Activated CD4-positive, alpha-beta T cell treated with anti-CD3 and anti-CD28 coated beads, Interleukin-2, amount 10 ng/mL, durations not matched to agents 7 days and 5 days (primary cell): Measurements from ENCODE around the gene PTGFR. TPM values are rescaled to one million over a fixed set of nuclear protein-coding genes. Genes with fewer than 3 reads are reported as not detected.

Source experiments
- CTCF ChIA-PET: fragments of 350-600 bp; sonication (Branson Sonifier 250); formaldehyde crosslinking; loops from one replicate; lab custom pipeline; 2021; ENCODE audit warnings: antibody characterized with exemption; lab: Charles Lee
- POLR2A ChIA-PET: fragments of 350-600 bp; sonication (Branson Sonifier 250); formaldehyde crosslinking; loops from one replicate; lab custom pipeline; 2021; ENCODE audit warnings: antibody characterized with exemption; lab: Charles Lee
- DNase-seq: peaks from one replicate; pipeline ENCODE4 v3.0.0-alpha.2; 2020
- H3K27ac Mint-ChIP-seq: one replicate; pipeline ENCODE4 v1.8.0; 2021; ENCODE audit warnings: mild to moderate bottlenecking, moderate library complexity, mixed read lengths
- H3K27me3 Mint-ChIP-seq: one replicate; pipeline ENCODE4 v1.8.0; 2021; ENCODE audit warnings: mixed read lengths
- H3K36me3 Mint-ChIP-seq: one replicate; pipeline ENCODE4 v1.8.0; 2021; ENCODE audit warnings: low read depth, mixed read lengths
- H3K4me1 Mint-ChIP-seq: one replicate; pipeline ENCODE4 v1.8.0; 2021; ENCODE audit warnings: mixed read lengths
- H3K4me3 Mint-ChIP-seq: one replicate; pipeline ENCODE4 v1.8.0; 2021; ENCODE audit warnings: mild to moderate bottlenecking, moderate library complexity, mixed read lengths
- H3K9me3 Mint-ChIP-seq: one replicate; pipeline ENCODE4 v1.8.0; 2021; ENCODE audit warnings: mixed read lengths
- total RNA-seq, 2 experiments: library from RNA; stranded (reverse); gene quantifications; one replicate each; pipeline ENCODE4 v1.2.3, GENCODE V29; 2021

Gene PTGFR
- not detected for total RNA-seq

DNA sequence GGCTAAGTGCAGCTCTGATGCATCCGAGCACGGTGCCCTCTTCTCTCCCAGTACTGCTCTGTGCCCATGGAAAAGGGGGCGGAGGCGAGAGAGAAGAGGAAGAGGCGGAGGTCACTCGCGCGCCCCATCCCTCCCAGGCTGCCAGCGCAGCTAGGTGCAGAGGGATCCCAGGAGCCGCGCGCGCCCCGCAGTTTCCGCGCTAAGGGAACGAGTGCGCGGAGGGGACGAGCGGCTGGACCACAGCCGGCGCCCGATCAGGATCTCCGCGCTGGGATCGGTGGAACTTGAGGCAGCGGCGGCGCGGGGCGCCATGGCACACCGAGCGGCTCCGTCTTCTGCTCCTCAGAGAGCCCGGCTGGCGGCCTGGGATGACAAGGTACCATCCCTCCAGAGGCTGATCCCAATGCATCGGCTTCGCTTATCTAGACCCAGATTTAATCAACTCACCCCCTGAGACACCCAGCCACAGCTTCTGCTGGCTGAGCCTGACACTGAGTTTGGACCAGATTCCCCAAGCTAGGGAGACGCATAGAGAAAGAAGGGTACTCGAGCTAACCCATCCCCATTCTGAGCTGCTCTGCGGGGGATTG lies at the start of gene PTGFR:
PTGFR (plus strand) TSS at position 114 of the 590 bp plus-strand sequence. CDS start 1,770 bp downstream, outside the sequence.
- no peak within 1 kb of the TSS for H3K27ac Mint-ChIP-seq
- H3K4me3 Mint-ChIP-seq: peak within 1 kb of the TSS; percentile 10
- no peak for DNase-seq
- H3K36me3 Mint-ChIP-seq: no peaks in the 10 kb centered on the region
- CTCF ChIA-PET: no interaction called here
- peaks cover 4% of the 10 kb centered on the region for H3K4me1 Mint-ChIP-seq
- peaks cover 44% of the 10 kb centered on the region for H3K27me3 Mint-ChIP-seq
- no peaks in the 10 kb centered on the region for H3K9me3 Mint-ChIP-seq
- POLR2A ChIA-PET: no interaction called here

DNA sequence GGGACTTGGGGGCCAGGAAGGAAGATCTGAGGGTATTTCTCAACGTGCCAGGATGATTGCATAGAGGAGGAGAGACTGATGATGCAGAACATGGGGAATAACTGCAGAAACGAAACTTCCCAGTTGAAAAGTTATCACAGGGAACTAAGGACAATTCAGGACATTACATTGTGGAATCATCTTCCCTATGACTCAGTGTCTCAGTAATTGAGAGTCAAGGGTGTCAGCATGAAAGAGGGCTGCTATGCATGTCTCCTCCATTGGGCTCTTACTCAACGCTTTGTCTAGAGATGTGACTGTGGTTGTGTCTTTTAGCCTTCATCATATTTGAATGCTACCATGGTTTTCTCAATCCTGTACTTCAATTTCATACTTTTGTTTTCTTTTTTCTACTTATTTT lies 48.9 kb upstream of the PTGFR start:
- Mint-ChIP-seq H3K4me1 (no peaks in the 10 kb centered on the region), H3K27ac (no peak overlapping the region)

GRCh38 chr1:78447086-78447485 lies 43.7 kb upstream of the PTGFR start:
- no peak for DNase-seq
- ChIA-PET CTCF (no interaction called here), POLR2A (no interaction called here)
- H3K4me3 Mint-ChIP-seq: no peak overlapping the region
- H3K27ac Mint-ChIP-seq: no peak overlapping the region
- no peaks in the 10 kb centered on the region for H3K36me3 Mint-ChIP-seq
- H3K4me1 Mint-ChIP-seq: no peaks in the 10 kb centered on the region
- no peaks in the 10 kb centered on the region for H3K9me3 Mint-ChIP-seq
- no peaks in the 10 kb centered on the region for H3K27me3 Mint-ChIP-seq

More for the DNA sequence above, 48.9 kb upstream of the PTGFR start:
- Mint-ChIP-seq H3K27me3 (no peaks in the 10 kb centered on the region), H3K4me3 (no peak overlapping the region), H3K9me3 (peaks cover 7% of the 10 kb centered on the region), H3K36me3 (no peaks in the 10 kb centered on the region)
- POLR2A ChIA-PET: no interaction called here
- no peak for DNase-seq
- CTCF ChIA-PET: no interaction called here

GRCh38 chr1:78464449-78464891 lies 26.3 kb upstream of the PTGFR start:
- H3K4me3 Mint-ChIP-seq: no peak overlapping the region
- H3K27me3 Mint-ChIP-seq: no peaks in the 10 kb centered on the region
- H3K4me1 Mint-ChIP-seq: no peaks in the 10 kb centered on the region
- H3K9me3 Mint-ChIP-seq: peaks cover 2% of the 10 kb centered on the region
- DNase-seq: no peak
- no peak overlapping the region for H3K27ac Mint-ChIP-seq
- no peaks in the 10 kb centered on the region for H3K36me3 Mint-ChIP-seq
- POLR2A ChIA-PET: no interaction called here
- CTCF ChIA-PET: no interaction called here

DNA sequence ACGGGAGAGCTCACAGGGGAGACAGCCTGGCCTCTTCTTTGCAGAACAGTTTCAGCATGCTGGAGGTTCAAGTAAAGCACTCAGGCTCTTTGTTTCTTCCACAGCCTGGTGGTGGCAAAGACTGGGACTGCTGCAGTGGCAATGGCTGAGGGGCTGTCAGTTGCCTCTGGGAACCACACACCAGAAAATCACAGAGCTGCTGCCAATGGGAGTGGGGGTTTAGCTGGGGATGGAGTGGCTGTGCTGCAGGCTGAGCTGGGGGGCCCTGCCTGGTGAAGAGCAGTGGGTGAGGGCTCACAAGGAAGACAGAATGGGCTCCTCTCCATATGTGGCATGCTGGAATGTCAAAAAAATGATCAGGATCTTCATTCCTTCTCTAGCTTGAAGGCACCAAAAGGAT lies 25.6 kb upstream of the PTGFR start:
- Mint-ChIP-seq H3K9me3 (peaks cover 2% of the 10 kb centered on the region), H3K4me3 (no peak overlapping the region), H3K27me3 (no peaks in the 10 kb centered on the region), H3K4me1 (no peaks in the 10 kb centered on the region), H3K27ac (no peak overlapping the region), H3K36me3 (no peaks in the 10 kb centered on the region)
- no peak for DNase-seq
- ChIA-PET POLR2A (no interaction called here), CTCF (no interaction called here)

DNA sequence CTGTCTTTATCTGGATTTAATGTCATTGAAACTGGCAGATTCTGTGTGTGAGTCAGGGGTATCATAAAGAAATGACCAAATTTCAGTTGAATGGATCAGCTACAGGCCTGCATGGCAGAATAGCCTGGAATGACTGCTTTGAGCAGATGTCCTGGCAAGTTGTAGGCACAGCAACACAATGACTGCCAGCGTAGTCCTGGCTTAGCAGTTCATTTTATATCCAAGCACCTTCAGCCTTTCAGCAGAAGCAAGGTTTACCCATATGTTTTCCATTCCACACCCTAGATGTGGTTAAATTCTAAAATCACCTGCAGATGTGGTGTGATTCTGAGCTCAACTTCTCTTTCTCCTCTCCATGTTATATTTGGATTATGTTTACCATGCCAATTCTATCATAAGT lies 22.3 kb upstream of the PTGFR start:
- H3K9me3 Mint-ChIP-seq: peaks cover 2% of the 10 kb centered on the region
- no peaks in the 10 kb centered on the region for H3K27me3 Mint-ChIP-seq
- DNase-seq: no peak
- H3K4me1 Mint-ChIP-seq: no peaks in the 10 kb centered on the region
- POLR2A ChIA-PET: no interaction called here
- no peaks in the 10 kb centered on the region for H3K36me3 Mint-ChIP-seq
- no peak overlapping the region for H3K27ac Mint-ChIP-seq
- no peak overlapping the region for H3K4me3 Mint-ChIP-seq
- CTCF ChIA-PET: no interaction called here

- H3K4me3 Mint-ChIP-seq: no peak overlapping the region
- no peaks in the 10 kb centered on the region for H3K36me3 Mint-ChIP-seq
- ChIA-PET POLR2A (no interaction called here), CTCF (no interaction called here)
- no peak for DNase-seq
- H3K27ac Mint-ChIP-seq: no peak overlapping the region
- peaks cover 2% of the 10 kb centered on the region for H3K9me3 Mint-ChIP-seq
- no peaks in the 10 kb centered on the region for H3K27me3 Mint-ChIP-seq
- no peaks in the 10 kb centered on the region for H3K4me1 Mint-ChIP-seq
Observed at GRCh38 chr1:78469576-78469975, 21.2 kb upstream of the PTGFR start.

DNA sequence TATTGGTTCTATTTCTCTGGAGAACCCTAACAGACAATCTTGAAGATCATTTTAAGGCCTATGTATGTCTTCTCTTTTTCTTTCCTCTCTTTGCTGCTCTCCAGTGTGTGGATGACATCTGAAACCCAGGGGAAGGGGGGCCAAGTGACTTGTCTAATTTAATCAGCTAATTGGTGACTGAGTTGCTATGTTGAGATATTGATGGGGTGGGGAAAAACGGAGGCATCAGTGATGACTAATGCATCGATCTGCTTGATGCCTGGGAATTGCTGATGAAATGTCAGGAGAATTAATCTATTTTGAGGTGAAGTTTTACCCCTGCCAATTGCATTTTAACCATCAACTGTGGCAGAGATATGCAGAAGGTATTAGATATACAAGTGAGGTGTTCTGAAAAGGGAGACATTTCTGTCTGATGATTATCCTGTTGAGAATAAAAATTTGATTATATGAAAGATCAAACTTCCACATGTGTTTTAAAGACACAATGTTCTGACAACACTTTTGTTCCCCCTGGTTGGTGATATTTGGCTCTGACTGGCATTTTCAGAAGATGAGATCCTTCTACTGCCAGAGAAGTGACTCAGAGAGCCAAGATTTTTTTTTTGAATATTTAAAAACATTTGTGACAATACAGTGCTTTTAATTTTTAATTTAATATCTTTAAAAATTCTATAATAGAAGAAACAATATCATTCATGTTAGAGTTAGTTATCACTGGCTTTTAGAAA lies 18.7 kb upstream of the PTGFR start:
- ChIA-PET CTCF (no interaction called here), POLR2A (no interaction called here)
- DNase-seq: no peak
- Mint-ChIP-seq H3K4me1 (no peaks in the 10 kb centered on the region), H3K27me3 (no peaks in the 10 kb centered on the region), H3K27ac (no peak overlapping the region), H3K4me3 (no peak overlapping the region), H3K9me3 (no peaks in the 10 kb centered on the region), H3K36me3 (no peaks in the 10 kb centered on the region)

DNA sequence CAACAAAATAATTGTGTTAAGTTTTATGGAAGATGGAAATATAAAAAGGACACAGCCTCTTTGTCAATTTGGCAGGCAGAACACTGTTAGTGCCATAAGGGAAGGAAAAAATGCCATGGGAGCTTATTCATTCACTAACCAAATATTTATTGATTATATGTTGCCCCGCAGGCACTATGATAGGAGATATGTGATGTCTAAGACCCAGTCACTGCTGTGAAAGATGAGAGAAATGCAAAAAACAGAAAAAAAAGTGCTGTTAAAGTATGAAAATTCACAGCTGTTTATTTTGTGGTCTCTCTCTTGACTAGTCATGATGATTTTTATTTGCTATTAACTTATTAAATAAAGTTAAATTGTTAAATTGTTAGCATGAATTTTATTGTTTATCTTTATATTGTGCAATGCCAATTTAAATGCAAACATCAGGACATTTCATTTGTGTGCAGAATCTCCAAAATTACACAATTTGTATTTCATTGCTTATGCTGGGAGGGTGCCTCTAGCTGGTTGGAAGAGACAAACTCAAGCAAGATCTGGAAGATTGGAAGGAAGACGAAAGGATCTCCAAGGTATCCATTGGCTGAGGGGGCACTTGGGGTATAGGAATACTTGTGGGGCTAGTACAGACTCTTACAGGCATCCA lies 17.8 kb upstream of the PTGFR start:
- Mint-ChIP-seq H3K4me1 (no peaks in the 10 kb centered on the region), H3K36me3 (no peaks in the 10 kb centered on the region), H3K27me3 (no peaks in the 10 kb centered on the region), H3K9me3 (no peaks in the 10 kb centered on the region), H3K4me3 (no peak overlapping the region), H3K27ac (no peak overlapping the region)
- CTCF ChIA-PET: no interaction called here
- POLR2A ChIA-PET: no interaction called here
- DNase-seq: no peak

DNA sequence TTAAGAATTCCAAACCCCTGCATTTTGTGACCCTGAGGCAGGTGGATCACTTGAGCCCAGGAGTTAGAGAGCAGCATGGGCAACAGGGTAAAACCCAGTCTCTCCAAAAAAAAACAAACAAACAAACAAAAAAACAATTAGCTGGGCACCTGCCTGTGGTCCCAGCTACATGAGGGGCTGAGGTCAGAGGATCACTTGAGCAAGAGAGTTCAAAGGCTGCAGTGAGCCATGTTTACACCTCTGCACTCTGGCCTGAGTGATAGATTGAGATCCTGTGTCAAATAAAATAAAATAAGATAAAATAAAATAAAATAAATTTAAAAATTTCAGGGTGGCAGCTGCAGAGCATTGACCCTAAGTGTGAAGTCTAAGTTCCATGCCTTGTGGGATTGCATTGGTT lies 16.7 kb upstream of the PTGFR start:
- no peak for DNase-seq
- Mint-ChIP-seq H3K27ac (no peak overlapping the region), H3K36me3 (no peaks in the 10 kb centered on the region), H3K27me3 (no peaks in the 10 kb centered on the region), H3K4me3 (no peak overlapping the region), H3K4me1 (no peaks in the 10 kb centered on the region), H3K9me3 (no peaks in the 10 kb centered on the region)
- ChIA-PET POLR2A (no interaction called here), CTCF (no interaction called here)

DNA sequence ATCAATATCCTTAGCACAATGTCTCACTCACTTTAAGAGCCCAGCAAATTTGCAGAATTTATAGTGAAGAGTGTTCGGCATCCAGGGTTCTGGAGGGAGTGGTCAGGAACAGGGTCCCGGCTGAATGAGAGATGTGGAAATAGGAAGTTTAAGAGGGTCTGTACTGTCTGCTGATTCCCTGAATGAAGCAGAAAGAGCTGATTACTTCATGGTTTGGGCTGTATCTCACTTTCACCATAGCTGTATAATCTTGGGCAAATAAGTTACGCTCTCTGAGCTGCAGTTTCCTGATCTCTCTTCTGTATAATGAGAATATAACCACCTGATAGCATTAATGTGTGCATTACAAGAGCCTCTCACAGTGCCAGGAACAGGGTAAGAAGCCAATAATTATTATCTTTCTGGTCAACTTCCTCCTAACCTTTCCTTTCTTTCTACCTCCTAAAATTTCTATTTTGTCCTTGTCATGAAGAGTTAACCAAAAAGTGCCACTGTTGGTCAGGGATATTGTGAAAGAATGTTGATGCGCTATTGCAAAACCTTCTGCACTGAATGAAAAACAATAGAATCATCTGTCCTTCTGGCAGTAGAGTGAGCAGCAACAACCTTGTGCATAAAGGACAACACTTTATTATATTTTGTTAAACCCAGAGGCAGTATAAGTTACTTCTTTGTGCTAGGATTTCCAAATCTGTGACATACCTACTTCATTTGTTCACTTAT lies 14.7 kb upstream of the PTGFR start:
- POLR2A ChIA-PET: no interaction called here
- no peaks in the 10 kb centered on the region for H3K36me3 Mint-ChIP-seq
- H3K9me3 Mint-ChIP-seq: no peaks in the 10 kb centered on the region
- H3K4me3 Mint-ChIP-seq: no peak overlapping the region
- CTCF ChIA-PET: no interaction called here
- no peak for DNase-seq
- H3K4me1 Mint-ChIP-seq: no peaks in the 10 kb centered on the region
- H3K27me3 Mint-ChIP-seq: no peaks in the 10 kb centered on the region
- H3K27ac Mint-ChIP-seq: no peak overlapping the region

GRCh38 chr1:78483903-78484302 lies 6.9 kb upstream of the PTGFR start:
- Mint-ChIP-seq H3K27me3 (peaks cover 2% of the 10 kb centered on the region), H3K4me1 (no peaks in the 10 kb centered on the region), H3K9me3 (no peaks in the 10 kb centered on the region), H3K36me3 (no peaks in the 10 kb centered on the region), H3K4me3 (no peak overlapping the region), H3K27ac (no peak overlapping the region)
- CTCF ChIA-PET: no interaction called here
- POLR2A ChIA-PET: no interaction called here
- DNase-seq: no peak

GRCh38 chr1:78491451-78492071 lies 787 bp downstream of the PTGFR start:
- CTCF ChIA-PET: no interaction called here
- no peak for DNase-seq
- Mint-ChIP-seq H3K27me3 (peaks cover 44% of the 10 kb centered on the region), H3K4me1 (peaks cover 4% of the 10 kb centered on the region), H3K9me3 (no peaks in the 10 kb centered on the region), H3K27ac (no peak overlapping the region), H3K36me3 (no peaks in the 10 kb centered on the region), H3K4me3 (no peak overlapping the region)
- POLR2A ChIA-PET: no interaction called here
